ENCODE data around the gene RILPL2. TPM values are rescaled to one million over a fixed set of nuclear protein-coding genes. Genes with fewer than 3 reads are reported as not detected.
A peak's percentile ranks its signal among the peaks of the same experiment; 100 is the strongest.
"Not testable (repeated sequence)": the region's sequence is repeated elsewhere in the genome, so short reads cannot be mapped to it uniquely, and the experiment has no call there.

The RILPL2 gene
- total RNA-seq, 1 donor from 2014 or later = 4.2 TPM

DNA sequence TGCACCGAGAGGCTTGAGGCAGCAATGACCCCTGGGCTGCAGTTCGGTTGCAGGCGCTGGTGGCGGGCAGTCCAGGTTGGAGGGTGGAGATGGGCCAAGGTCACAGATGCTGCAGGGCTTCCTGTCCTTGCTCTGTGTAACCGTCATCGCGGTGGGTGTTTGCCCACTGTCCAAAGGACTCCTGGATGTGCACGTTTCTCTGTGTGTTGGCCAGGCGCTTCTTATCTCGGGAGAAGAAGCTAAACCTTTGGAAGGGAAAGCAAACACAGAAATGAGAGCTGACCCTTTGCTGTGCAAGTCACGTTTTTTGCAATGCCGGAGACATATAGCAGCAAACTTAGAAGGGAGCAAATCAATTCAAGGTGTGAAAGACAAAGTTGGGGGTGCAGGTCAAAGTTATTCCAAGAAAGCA lies 36.0 kb upstream of the RILPL2 start:
- Mint-ChIP-seq H3K9me3 (ENCODE audit: low read depth) (no peaks in the 10 kb centered on the region), H3K4me1 (ENCODE audit: low read depth) (peaks cover 27% of the 10 kb centered on the region), H3K4me3 (ENCODE audit: unreplicated experiment) (no peak overlapping the region), H3K27me3 (ENCODE audit: low read depth) (no peaks in the 10 kb centered on the region), H3K36me3 (ENCODE audit: low read depth) (peaks cover 28% of the 10 kb centered on the region), H3K27ac (ENCODE audit: unreplicated experiment) (no peak overlapping the region)
- TF ChIP-seq, protein P1, sequence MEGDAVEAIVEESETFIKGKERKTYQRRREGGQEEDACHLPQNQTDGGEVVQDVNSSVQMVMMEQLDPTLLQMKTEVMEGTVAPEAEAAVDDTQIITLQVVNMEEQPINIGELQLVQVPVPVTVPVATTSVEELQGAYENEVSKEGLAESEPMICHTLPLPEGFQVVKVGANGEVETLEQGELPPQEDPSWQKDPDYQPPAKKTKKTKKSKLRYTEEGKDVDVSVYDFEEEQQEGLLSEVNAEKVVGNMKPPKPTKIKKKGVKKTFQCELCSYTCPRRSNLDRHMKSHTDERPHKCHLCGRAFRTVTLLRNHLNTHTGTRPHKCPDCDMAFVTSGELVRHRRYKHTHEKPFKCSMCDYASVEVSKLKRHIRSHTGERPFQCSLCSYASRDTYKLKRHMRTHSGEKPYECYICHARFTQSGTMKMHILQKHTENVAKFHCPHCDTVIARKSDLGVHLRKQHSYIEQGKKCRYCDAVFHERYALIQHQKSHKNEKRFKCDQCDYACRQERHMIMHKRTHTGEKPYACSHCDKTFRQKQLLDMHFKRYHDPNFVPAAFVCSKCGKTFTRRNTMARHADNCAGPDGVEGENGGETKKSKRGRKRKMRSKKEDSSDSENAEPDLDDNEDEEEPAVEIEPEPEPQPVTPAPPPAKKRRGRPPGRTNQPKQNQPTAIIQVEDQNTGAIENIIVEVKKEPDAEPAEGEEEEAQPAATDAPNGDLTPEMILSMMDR (IDR thresholded peaks at IDR 0.05) = no peak
- DNase-seq (ENCODE audit: low spot score) = no peak

- Mint-ChIP-seq H3K27me3 (ENCODE audit: low read depth) (no peaks in the 10 kb centered on the region), H3K36me3 (ENCODE audit: low read depth) (peaks cover 25% of the 10 kb centered on the region), H3K4me3 (ENCODE audit: unreplicated experiment) (no peak overlapping the region), H3K4me1 (ENCODE audit: low read depth) (peaks cover 27% of the 10 kb centered on the region), H3K9me3 (ENCODE audit: low read depth) (no peaks in the 10 kb centered on the region), H3K27ac (ENCODE audit: unreplicated experiment) (peak overlapping the region; percentile 24)
- DNase-seq (ENCODE audit: low spot score) = no peak
- TF ChIP-seq, protein P1 (IDR thresholded peaks at IDR 0.05) = no peak
Observed at GRCh38 chr12:123471374-123472068, 35.0 kb upstream of the RILPL2 start.

- Mint-ChIP-seq H3K36me3 (ENCODE audit: low read depth) (peaks cover 29% of the 10 kb centered on the region), H3K9me3 (ENCODE audit: low read depth) (no peaks in the 10 kb centered on the region), H3K27me3 (ENCODE audit: low read depth) (no peaks in the 10 kb centered on the region), H3K4me3 (ENCODE audit: unreplicated experiment) (no peak overlapping the region), H3K27ac (ENCODE audit: unreplicated experiment) (no peak overlapping the region), H3K4me1 (ENCODE audit: low read depth) (peaks cover 36% of the 10 kb centered on the region)
- TF ChIP-seq, protein P1 (IDR thresholded peaks at IDR 0.05) = no peak
- no peak for DNase-seq (ENCODE audit: low spot score)
Observed at GRCh38 chr12:123469978-123470377, 33.5 kb upstream of the RILPL2 start.

- no peaks in the 10 kb centered on the region for H3K9me3 Mint-ChIP-seq (ENCODE audit: low read depth)
Observed at GRCh38 chr12:123468786-123469185, 32.3 kb upstream of the RILPL2 start.

DNA sequence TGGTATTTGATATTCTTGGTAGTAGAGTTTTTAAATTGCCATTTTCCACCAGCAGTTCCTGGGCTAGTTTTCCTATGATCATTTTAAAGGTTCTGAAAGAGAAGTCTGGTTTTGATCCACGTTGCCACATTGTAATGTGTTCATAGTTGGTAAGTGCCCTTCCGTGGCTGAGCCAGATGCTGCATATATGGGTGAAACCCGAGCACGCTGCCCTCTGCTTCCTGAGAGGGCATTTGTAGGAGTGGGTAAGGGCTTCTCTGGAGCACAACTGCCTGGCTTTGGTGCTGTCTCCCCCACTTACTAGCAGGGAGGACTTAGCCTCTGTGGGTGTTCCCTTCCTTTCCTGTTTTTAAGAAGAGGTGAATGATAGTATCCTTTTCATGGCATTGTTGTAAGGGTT lies 28.6 kb upstream of the RILPL2 start:
- Mint-ChIP-seq H3K36me3 (ENCODE audit: low read depth) (peaks cover 12% of the 10 kb centered on the region), H3K9me3 (ENCODE audit: low read depth) (no peaks in the 10 kb centered on the region), H3K4me3 (ENCODE audit: unreplicated experiment) (no peak overlapping the region), H3K27me3 (ENCODE audit: low read depth) (no peaks in the 10 kb centered on the region), H3K4me1 (ENCODE audit: low read depth) (peaks cover 29% of the 10 kb centered on the region), H3K27ac (ENCODE audit: unreplicated experiment) (no peak overlapping the region)
- no peak for DNase-seq (ENCODE audit: low spot score)
- TF ChIP-seq, protein P1 (IDR thresholded peaks at IDR 0.05) = no peak

More at GRCh38 chr12:123468786-123469185, 32.3 kb upstream of the RILPL2 start:
- H3K27ac Mint-ChIP-seq (ENCODE audit: unreplicated experiment) = no peak overlapping the region
- DNase-seq (ENCODE audit: low spot score) = no peak
- peaks cover 30% of the 10 kb centered on the region for H3K36me3 Mint-ChIP-seq (ENCODE audit: low read depth)
- TF ChIP-seq, protein P1 (IDR thresholded peaks at IDR 0.05) = peak; percentile 43
- H3K4me3 Mint-ChIP-seq (ENCODE audit: unreplicated experiment) = no peak overlapping the region
- peaks cover 39% of the 10 kb centered on the region for H3K4me1 Mint-ChIP-seq (ENCODE audit: low read depth)
- no peaks in the 10 kb centered on the region for H3K27me3 Mint-ChIP-seq (ENCODE audit: low read depth)

DNA sequence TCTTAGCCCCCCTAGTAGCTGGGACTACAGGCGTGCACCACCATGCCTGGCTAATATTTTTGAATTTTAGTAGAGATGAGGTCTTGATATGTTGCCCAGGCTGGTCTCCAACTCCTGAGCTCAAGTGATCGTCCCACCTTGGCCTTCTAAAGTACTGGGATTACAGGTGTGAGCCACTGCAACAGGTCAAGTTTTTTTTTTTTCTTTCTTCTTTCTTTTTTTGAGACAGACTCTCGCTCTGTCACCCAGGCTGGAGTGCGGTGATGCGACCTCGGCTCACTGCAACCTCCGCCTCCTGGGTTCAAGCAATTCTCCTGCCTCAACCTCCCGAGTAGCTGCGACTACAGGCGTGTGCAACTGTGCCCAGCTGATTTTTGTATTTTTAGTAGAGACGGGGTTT lies 26.7 kb upstream of the RILPL2 start:
- Mint-ChIP-seq H3K4me1 (ENCODE audit: low read depth) (peaks cover 42% of the 10 kb centered on the region), H3K36me3 (ENCODE audit: low read depth) (peaks cover 14% of the 10 kb centered on the region)
- H3K27me3 Mint-ChIP-seq (ENCODE audit: low read depth); H3K27ac Mint-ChIP-seq (ENCODE audit: unreplicated experiment); H3K4me3 Mint-ChIP-seq (ENCODE audit: unreplicated experiment); DNase-seq (ENCODE audit: low spot score); H3K9me3 Mint-ChIP-seq (ENCODE audit: low read depth): not testable (repeated sequence)

All from chondrocyte (in vitro differentiated cells).